ENCODE data around the gene CACNA1B. TPM values are rescaled to one million over a fixed set of nuclear protein-coding genes. Genes with fewer than 3 reads are reported as not detected.

The CACNA1B gene
- total RNA-seq, 1 experiment from 2014 or later = not detected

- no peak for DNase-seq (ENCODE audit: low spot score)
Observed at GRCh38 chr9:138033950-138034349, 156.4 kb downstream of the CACNA1B start.

- no peak for DNase-seq (ENCODE audit: low spot score)
Observed at GRCh38 chr9:138037140-138037539, 159.6 kb downstream of the CACNA1B start.

GRCh38 chr9:138038244-138038671, 160.7 kb downstream of the CACNA1B start:
- DNase-seq (ENCODE audit: low spot score) = no peak

- no peak for DNase-seq (ENCODE audit: low spot score)
Observed at GRCh38 chr9:138040446-138041430, 163.2 kb downstream of the CACNA1B start.

GRCh38 chr9:138042146-138042545, 164.6 kb downstream of the CACNA1B start:
- DNase-seq (ENCODE audit: low spot score) = no peak

GRCh38 chr9:138042640-138043039, 165.1 kb downstream of the CACNA1B start:
- no peak for DNase-seq (ENCODE audit: low spot score)

GRCh38 chr9:138043061-138043410, 165.5 kb downstream of the CACNA1B start:
- no peak for DNase-seq (ENCODE audit: low spot score)

- no peak for DNase-seq (ENCODE audit: low spot score)
Observed at GRCh38 chr9:138043411-138044345, 166.1 kb downstream of the CACNA1B start.

GRCh38 chr9:138044485-138045383, 167.2 kb downstream of the CACNA1B start:
- no peak for DNase-seq (ENCODE audit: low spot score)

- no peak for DNase-seq (ENCODE audit: low spot score)
Observed at GRCh38 chr9:138045541-138046490, 168.2 kb downstream of the CACNA1B start.

GRCh38 chr9:138046641-138047301, 169.2 kb downstream of the CACNA1B start:
- DNase-seq (ENCODE audit: low spot score) = no peak

- no peak for DNase-seq (ENCODE audit: low spot score)
Observed at GRCh38 chr9:138047469-138048040, 170.0 kb downstream of the CACNA1B start.

- no peak for DNase-seq (ENCODE audit: low spot score)
Observed at GRCh38 chr9:138048184-138048583, 170.6 kb downstream of the CACNA1B start.

GRCh38 chr9:138049085-138049778, 171.7 kb downstream of the CACNA1B start:
- no peak for DNase-seq (ENCODE audit: low spot score)

GRCh38 chr9:138049779-138050471, 172.3 kb downstream of the CACNA1B start:
- DNase-seq (ENCODE audit: low spot score) = no peak

GRCh38 chr9:138050472-138051330, 173.1 kb downstream of the CACNA1B start:
- DNase-seq (ENCODE audit: low spot score) = no peak
